Panc1 (cell line): Measurements from ENCODE around the gene MTA1. TPM values are rescaled to one million over a fixed set of nuclear protein-coding genes. Genes with fewer than 3 reads are reported as not detected.
A peak's percentile ranks its signal among the peaks of the same experiment; 100 is the strongest.

ENCODE experiments used
- ATAC-seq: fragments of 200-7000 bp; cut with Tn5 transposase; 2 replicates; pipeline ENCODE4 v1.9.1; 2020; ENCODE audit warnings: mild to moderate bottlenecking, moderate library complexity
- BruUV-seq: library from RNA; stranded (reverse); fragments of 400-500 nt; replicated peaks from 2 replicates; lab custom pipeline; 2021; lab: Mats Ljungman, UMichigan
- CTCF ChIA-PET: fragments of 300-600 bp; sonication (Branson Sonifier 250); formaldehyde crosslinking; loops from one replicate; lab custom pipeline; 2022; ENCODE audit warnings: antibody characterized with exemption; lab: Charles Lee
- POLR2A ChIA-PET: fragments of 300-600 bp; sonication (Branson Sonifier 250); formaldehyde crosslinking; loops from one replicate; lab custom pipeline; 2022; ENCODE audit warnings: antibody characterized with exemption; lab: Charles Lee
- DNase-seq: peaks from one replicate; pipeline ENCODE4 v3.0.0-alpha.2; 2010; ENCODE audit warnings: low read depth, low spot score
- H3K27ac ChIP-seq: 2 replicates; pipeline ENCODE4 v1.5.1; 2011; ENCODE audit warnings: mild to moderate bottlenecking, low read length, inconsistent platforms
- H3K27me3 ChIP-seq: fragments of 200-500 bp; sonication (Bioruptor generic); 2 replicates; pipeline ENCODE4 v1.6.0; 2014; ENCODE audit warnings: low read length, inconsistent platforms; ENCODE audit not compliant: control insufficient read depth, insufficient read depth
- H3K36me3 ChIP-seq: fragments of 200-500 bp; sonication (Bioruptor generic); 2 replicates; pipeline ENCODE4 v1.5.1; 2014; ENCODE audit warnings: inconsistent platforms, mild to moderate bottlenecking, low read length, moderate library complexity; ENCODE audit not compliant: control insufficient read depth, insufficient read depth
- H3K4me1 ChIP-seq: 2 replicates; pipeline ENCODE4 v1.5.1; 2011; ENCODE audit warnings: inconsistent platforms, mild to moderate bottlenecking, low read length, moderate library complexity; ENCODE audit not compliant: control insufficient read depth, insufficient read depth
- H3K4me3 ChIP-seq, 2 experiments: 2 replicates each; pipeline ENCODE4 v1.5.1; 2011 to 2012; ENCODE audit warnings: low read depth in 2 of 2, low read length in 2 of 2, mild to moderate bottlenecking in 2 of 2, inconsistent platforms in 1 of 2, moderate library complexity in 1 of 2
- H3K9me3 ChIP-seq: fragments of 200-500 bp; sonication (Bioruptor generic); 2 replicates; pipeline ENCODE4 v1.5.1; 2014; ENCODE audit warnings: low read depth, mild to moderate bottlenecking, inconsistent platforms, low read length, moderate library complexity; ENCODE audit not compliant: control insufficient read depth, insufficient read depth
- CTCF ChIP-seq: fragments of 450-650 bp; IDR thresholded peaks from 2 replicates; pipeline ENCODE4 v1.5.1; 2017; ENCODE audit warnings: mild to moderate bottlenecking
- POLR2AphosphoS5 ChIP-seq: IDR thresholded peaks from 2 replicates; pipeline ENCODE4 v1.6.1; 2012; ENCODE audit warnings: mild to moderate bottlenecking, low read depth, low read length, moderate library complexity
- SIN3A ChIP-seq: IDR thresholded peaks from 2 replicates; pipeline ENCODE4 v1.6.1; 2012; ENCODE audit warnings: low read depth, mild to moderate bottlenecking, low read length, moderate library complexity, borderline replicate concordance; ENCODE audit not compliant: insufficient read depth
- TCF7L2 ChIP-seq: IDR thresholded peaks from 2 replicates; pipeline ENCODE4 v1.6.1; 2011; ENCODE audit warnings: mild to moderate bottlenecking, low read depth, low read length, inconsistent platforms
- in situ Hi-C: cut with HindIII; loops from 2 replicates; pipeline ENCODE4 v1.10.0; 2016; ENCODE audit warnings: low sequenced_read_pairs, low pct_unique_long_range_greater_than_20kb
- intact Hi-C: fragments of 100-400 bp; cut with micrococcal nuclease; formaldehyde crosslinking; loops from one replicate; pipeline ENCODE4 v1.10.0; 2022; ENCODE audit not compliant: unreplicated experiment
- total RNA-seq: library from RNA; stranded (reverse); gene quantifications from one replicate; pipeline ENCODE4 v1.2.1, GENCODE V29; 2021; ENCODE audit not compliant: unreplicated experiment
- TF ChIP-seq, protein P1 (sequence below), 2 experiments: IDR thresholded peaks; 2 replicates each; pipeline ENCODE4 v1.6.1; 2011 to 2012; ENCODE audit warnings: low read depth in 2 of 2, control low read depth in 1 of 2, low read length in 1 of 2, mild to moderate bottlenecking in 1 of 2, moderate library complexity in 1 of 2; ENCODE audit not compliant: insufficient read depth in 1 of 2

Gene MTA1
- total RNA-seq, 1 experiment from 2014 or later: 105 TPM

DNA sequence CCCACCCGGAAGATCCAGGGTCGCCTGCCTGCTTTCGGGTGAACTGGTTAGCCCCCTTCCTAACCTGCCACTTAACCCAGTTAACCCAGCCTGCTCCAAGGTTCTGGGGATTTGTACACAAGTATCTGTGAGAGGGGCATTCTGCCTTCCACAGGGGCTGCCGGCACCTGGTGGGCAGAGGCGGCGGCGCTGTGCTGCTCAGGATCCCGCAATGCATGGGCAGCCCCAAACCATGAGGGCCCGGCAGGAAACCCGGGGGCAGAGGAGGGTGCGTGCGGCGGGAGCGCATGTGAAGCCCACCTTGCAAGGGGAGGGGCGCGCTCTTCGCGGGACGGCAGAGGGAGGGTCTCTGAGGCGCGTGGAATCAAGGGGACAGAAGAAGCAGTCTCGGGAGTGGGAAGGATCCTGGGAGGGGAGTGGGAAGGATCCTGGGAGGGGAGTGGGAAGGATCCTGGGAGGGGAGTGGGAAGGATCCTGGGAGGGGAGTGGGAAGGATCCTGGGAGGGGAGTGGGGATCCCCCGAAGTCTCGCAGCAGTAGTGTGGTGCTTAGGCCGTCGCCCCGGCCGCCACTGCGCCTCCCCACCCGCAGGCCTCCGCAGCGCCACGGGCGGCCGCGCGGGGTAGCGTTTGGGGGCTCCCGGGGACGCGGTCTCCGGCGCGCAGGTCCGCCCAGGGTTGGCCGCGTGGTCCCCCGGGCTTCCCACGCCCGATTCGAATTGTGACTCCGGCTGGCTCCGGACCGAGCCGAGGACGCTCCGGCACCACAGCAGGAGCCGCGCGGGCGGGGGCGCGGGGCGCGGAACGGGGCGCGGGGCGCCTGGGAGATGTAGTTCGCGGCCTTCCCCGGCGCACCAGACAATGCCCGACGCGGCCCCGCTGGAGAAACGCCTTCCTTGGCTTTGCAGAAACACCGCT lies 4.9 kb upstream of the MTA1 start:
- ATAC-seq: peak; percentile 81

GRCh38 chr14:105415481-105416428 lies 3.9 kb upstream of the MTA1 start:
- in situ Hi-C loops: no loop called here
- BruUV-seq: no TSS peak
- no peak overlapping the region for H3K27ac ChIP-seq
- TF ChIP-seq TCF7L2 (no peak), SIN3A (no peak), POLR2AphosphoS5 (no peak), CTCF (no peak)
- TF ChIP-seq, protein P1, sequence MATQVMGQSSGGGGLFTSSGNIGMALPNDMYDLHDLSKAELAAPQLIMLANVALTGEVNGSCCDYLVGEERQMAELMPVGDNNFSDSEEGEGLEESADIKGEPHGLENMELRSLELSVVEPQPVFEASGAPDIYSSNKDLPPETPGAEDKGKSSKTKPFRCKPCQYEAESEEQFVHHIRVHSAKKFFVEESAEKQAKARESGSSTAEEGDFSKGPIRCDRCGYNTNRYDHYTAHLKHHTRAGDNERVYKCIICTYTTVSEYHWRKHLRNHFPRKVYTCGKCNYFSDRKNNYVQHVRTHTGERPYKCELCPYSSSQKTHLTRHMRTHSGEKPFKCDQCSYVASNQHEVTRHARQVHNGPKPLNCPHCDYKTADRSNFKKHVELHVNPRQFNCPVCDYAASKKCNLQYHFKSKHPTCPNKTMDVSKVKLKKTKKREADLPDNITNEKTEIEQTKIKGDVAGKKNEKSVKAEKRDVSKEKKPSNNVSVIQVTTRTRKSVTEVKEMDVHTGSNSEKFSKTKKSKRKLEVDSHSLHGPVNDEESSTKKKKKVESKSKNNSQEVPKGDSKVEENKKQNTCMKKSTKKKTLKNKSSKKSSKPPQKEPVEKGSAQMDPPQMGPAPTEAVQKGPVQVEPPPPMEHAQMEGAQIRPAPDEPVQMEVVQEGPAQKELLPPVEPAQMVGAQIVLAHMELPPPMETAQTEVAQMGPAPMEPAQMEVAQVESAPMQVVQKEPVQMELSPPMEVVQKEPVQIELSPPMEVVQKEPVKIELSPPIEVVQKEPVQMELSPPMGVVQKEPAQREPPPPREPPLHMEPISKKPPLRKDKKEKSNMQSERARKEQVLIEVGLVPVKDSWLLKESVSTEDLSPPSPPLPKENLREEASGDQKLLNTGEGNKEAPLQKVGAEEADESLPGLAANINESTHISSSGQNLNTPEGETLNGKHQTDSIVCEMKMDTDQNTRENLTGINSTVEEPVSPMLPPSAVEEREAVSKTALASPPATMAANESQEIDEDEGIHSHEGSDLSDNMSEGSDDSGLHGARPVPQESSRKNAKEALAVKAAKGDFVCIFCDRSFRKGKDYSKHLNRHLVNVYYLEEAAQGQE (IDR thresholded peaks at IDR 0.05; ENCODE audit: insufficient read depth in 1 of 2, low read depth in 2 of 2, low read length in 1 of 2): no peak
- H3K9me3 ChIP-seq: no peaks in the 10 kb centered on the region
- ChIA-PET CTCF (no interaction called here), POLR2A (interaction anchor here (0.6 kb wide), 1 partner anchor 54 kb away, joined by 3 read pairs; no protein-coding TSS in a partner anchor)
- H3K36me3 ChIP-seq: peaks cover 5% of the 10 kb centered on the region; the same call in 1 of the 2 replicates
- ATAC-seq (no peak), DNase-seq (no peak)
- H3K4me3 ChIP-seq: peak overlapping the region; percentile 29 to 37
- intact Hi-C loops: no loop called here
- H3K27me3 ChIP-seq: no peaks in the 10 kb centered on the region
- H3K4me1 ChIP-seq: peaks cover 6% of the 10 kb centered on the region

More for the DNA sequence above, 4.9 kb upstream of the MTA1 start:
- Histone ChIP-seq H3K36me3 (no peaks in the 10 kb centered on the region), H3K4me3 (peak overlapping the region; percentile 29 to 37), H3K27me3 (no peaks in the 10 kb centered on the region), H3K9me3 (no peaks in the 10 kb centered on the region), H3K27ac (peak overlapping the region; percentile 7; the same call in 1 of the 2 replicates), H3K4me1 (peaks cover 6% of the 10 kb centered on the region)
- ChIA-PET POLR2A (no interaction called here), CTCF (no interaction called here)
- DNase-seq: no peak
- TF ChIP-seq TCF7L2: no peak
- peak; percentile 78; the same call in 1 of the 2 replicates for TF ChIP-seq CTCF
- TF ChIP-seq, protein P1 (IDR thresholded peaks at IDR 0.05; ENCODE audit: insufficient read depth in 1 of 2, low read depth in 2 of 2, low read length in 1 of 2): no peak
- intact Hi-C loops (no loop called here), in situ Hi-C loops (no loop called here)
- BruUV-seq: no TSS peak
